Endothelial cell of umbilical vein (primary cell): ENCODE results near the gene SOX11. TPM values are rescaled to one million over a fixed set of nuclear protein-coding genes. Genes with fewer than 3 reads are reported as not detected.

ENCODE experiments used
- BruUV-seq: library from RNA; stranded (reverse); fragments of 400-500 nt; replicated peaks from 2 replicates; lab custom pipeline; 2021; lab: Mats Ljungman, UMichigan
- CTCF ChIA-PET: fragments of 300-600, 350-600 bp; sonication (Branson Sonifier 250); formaldehyde crosslinking; loops from one replicate; lab custom pipeline; 2021; ENCODE audit warnings: antibody characterized with exemption, inconsistent platforms; lab: Charles Lee
- POLR2A ChIA-PET: fragments of 300-600, 350-600 bp; sonication (Branson Sonifier 250); formaldehyde crosslinking; loops from one replicate; lab custom pipeline; 2021; ENCODE audit warnings: antibody characterized with exemption, inconsistent platforms; lab: Charles Lee
- DNase-seq: peaks from one replicate; pipeline ENCODE4 v3.0.0-alpha.2; 2011; ENCODE audit warnings: low read depth, low spot score
- FAIRE-seq: peaks from 2 replicates; lab custom pipeline; 2011; peaks lifted over from hg19 to GRCh38; lab: Jason Lieb, UNC
- H2AFZ ChIP-seq: 2 replicates; pipeline ENCODE4 v1.6.0; 2012; ENCODE audit warnings: low read depth, low read length, control low read depth, inconsistent platforms
- H3K27ac ChIP-seq: 2 replicates; pipeline ENCODE4 v1.5.1; 2011; ENCODE audit warnings: low read depth, mild to moderate bottlenecking, control low read depth, low read length, moderate library complexity; ENCODE audit not compliant: insufficient read depth
- H3K27me3 ChIP-seq, 2 experiments: 2 replicates each; pipeline versions ENCODE4 v1.6.0 to v1.6.1; 2011; ENCODE audit warnings: low read length in 2 of 2, mixed read lengths in 1 of 2; ENCODE audit not compliant: control insufficient read depth in 2 of 2, insufficient read depth in 2 of 2
- H3K36me3 ChIP-seq, 2 experiments: 2 replicates in 1 of 2; 3 replicates in 1 of 2; pipeline ENCODE4 v1.5.1; 2011; ENCODE audit warnings: low read length in 2 of 2, mild to moderate bottlenecking in 1 of 2, moderate library complexity in 1 of 2; ENCODE audit not compliant: control insufficient read depth in 2 of 2, insufficient read depth in 2 of 2; ENCODE audit errors: extremely low read depth in 1 of 2
- H3K4me1 ChIP-seq: 3 replicates; pipeline ENCODE4 v1.5.1; 2011; ENCODE audit warnings: mild to moderate bottlenecking, low read length; ENCODE audit not compliant: control insufficient read depth, insufficient read depth; ENCODE audit errors: extremely low read depth
- H3K4me2 ChIP-seq: 2 replicates; pipeline ENCODE4 v1.6.1; 2011; ENCODE audit warnings: low read length, control low read depth, mixed read lengths; ENCODE audit not compliant: insufficient read depth
- H3K4me3 ChIP-seq, 3 experiments: fragments of 200-600 bp in 1 of 3; sonication (generic), shearing (Covaris generic) in 1 of 3; replicated peaks in 1 of 3; 2 replicates each; pipeline ENCODE4 v1.5.1; 2011 to 2016; ENCODE audit warnings: control low read depth in 3 of 3, low read length in 3 of 3, mild to moderate bottlenecking in 2 of 3, inconsistent platforms in 1 of 3, low read depth in 1 of 3, moderate library complexity in 1 of 3; ENCODE audit not compliant: insufficient read depth in 1 of 3
- H3K79me2 ChIP-seq: 2 replicates; pipeline ENCODE4 v1.6.0; 2012; ENCODE audit warnings: low read length, inconsistent platforms; ENCODE audit not compliant: control insufficient read depth, insufficient read depth
- H3K9ac ChIP-seq: replicated peaks from 2 replicates; pipeline ENCODE3; 2011; ENCODE audit warnings: low read length, control low read depth; ENCODE audit not compliant: insufficient read depth; ENCODE audit errors: extremely low read depth
- H3K9me1 ChIP-seq: replicated peaks from 3 replicates; pipeline ENCODE4 v1.6.0; 2011; ENCODE audit warnings: mild to moderate bottlenecking, low read length; ENCODE audit not compliant: control insufficient read depth, insufficient read depth; ENCODE audit errors: extremely low read depth
- H3K9me3 ChIP-seq: replicated peaks from 2 replicates; pipeline ENCODE4 v1.5.1; 2012; ENCODE audit warnings: low read length, inconsistent platforms; ENCODE audit not compliant: control insufficient read depth, insufficient read depth
- H4K20me1 ChIP-seq: replicated peaks from 2 replicates; pipeline ENCODE3; 2011; ENCODE audit warnings: mild to moderate bottlenecking, low read length; ENCODE audit not compliant: control insufficient read depth, insufficient read depth; ENCODE audit errors: extremely low read depth
- CTCF ChIP-seq, 2 donors: IDR thresholded peaks; 1 replicate in 1 of 2; 2 replicates in 1 of 2; pipeline ENCODE4 v1.5.1; 2011; ENCODE audit warnings: low read length in 2 of 2, mild to moderate bottlenecking in 2 of 2, moderate library complexity in 2 of 2, control low read depth in 1 of 2, inconsistent platforms in 1 of 2, low read depth in 1 of 2; ENCODE audit not compliant: insufficient read depth in 1 of 2; ENCODE audit errors: extremely low read depth in 1 of 2
- EZH2 ChIP-seq: IDR thresholded peaks from 2 replicates; pipeline ENCODE4 v1.6.1; 2012; ENCODE audit warnings: borderline replicate concordance, low read depth, mild to moderate bottlenecking, moderate library complexity, low read length, inconsistent platforms; ENCODE audit not compliant: severe bottlenecking
- FOS ChIP-seq: IDR thresholded peaks from 2 replicates; pipeline ENCODE4 v1.6.1; 2011; ENCODE audit warnings: mild to moderate bottlenecking, low read length, moderate library complexity, borderline replicate concordance; ENCODE audit not compliant: insufficient read depth
- GATA2 ChIP-seq: IDR thresholded peaks from 2 replicates; pipeline ENCODE4 v1.7.0; 2011; ENCODE audit warnings: low read depth, mild to moderate bottlenecking, moderate library complexity, mixed read lengths, low read length; ENCODE audit not compliant: insufficient read length, insufficient read depth
- JUN ChIP-seq: IDR thresholded peaks from 2 replicates; pipeline ENCODE4 v1.6.1; 2011; ENCODE audit warnings: borderline replicate concordance, low read depth; ENCODE audit not compliant: insufficient read length, insufficient read depth
- MAX ChIP-seq: IDR thresholded peaks from 2 replicates; pipeline ENCODE4 v1.6.1; 2011; ENCODE audit not compliant: insufficient read depth, insufficient read length
- MYC ChIP-seq: IDR thresholded peaks from one replicate; pipeline ENCODE4 v1.6.1; 2011; ENCODE audit warnings: mild to moderate bottlenecking, low read depth, low read length
- POLR2A ChIP-seq: IDR thresholded peaks from 2 replicates; pipeline ENCODE4 v1.6.1; 2012; ENCODE audit warnings: low read depth, mild to moderate bottlenecking, control low read depth, low read length
- POLR2AphosphoS5 ChIP-seq: IDR thresholded peaks from 2 replicates; pipeline ENCODE4 v1.6.1; 2012; ENCODE audit warnings: low read depth, mild to moderate bottlenecking, control low read depth, low read length, moderate library complexity; ENCODE audit not compliant: insufficient read depth
- dilution Hi-C: fragments of 300-500 bp; cut with MboI; formaldehyde crosslinking; loops from one replicate; pipeline ENCODE4 v1.15.0; 2019; ENCODE audit warnings: low sequenced_read_pairs; ENCODE audit not compliant: extremely low pct_ligation_motif_present
- intact Hi-C: fragments of 100-400 bp; cut with micrococcal nuclease; formaldehyde crosslinking; loops from one replicate; pipeline ENCODE4 v1.10.0; 2022
- polyA plus RNA-seq, 4 experiments: library from polyadenylated mRNA; depleted of rRNA in 3 of 4; stranded (reverse) in 3 of 4; unstranded in 1 of 4; fragments of >200 nt; gene quantifications; 2 replicates each; pipeline versions ENCODE4 v1.2.1 to v1.2.3, GENCODE V29; 2011 to 2012; ENCODE audit warnings: missing spikeins in 1 of 4
- total RNA-seq: library from RNA; stranded (reverse); gene quantifications from 2 replicates; pipeline ENCODE4 v1.2.3, GENCODE V29; 2021

Gene SOX11
- total and polyA plus RNA-seq, 2 donors (not counting 3 experiments of a cell fraction or from before 2014, with no cell fraction given), result not detected

- H3K9ac ChIP-seq, result no peak overlapping the region
- ChIA-PET POLR2A (no interaction called here), CTCF (no interaction called here)
- H3K4me1 ChIP-seq, result no peaks in the 10 kb centered on the region
- DNase-seq (no peak), FAIRE-seq (no peak)
- H2AFZ ChIP-seq, result no peak overlapping the region
- no peaks in the 10 kb centered on the region for H3K79me2 ChIP-seq
- H3K9me1 ChIP-seq, result no peaks in the 10 kb centered on the region
- no peak overlapping the region for H3K27ac ChIP-seq
- no peaks in the 10 kb centered on the region for H3K36me3 ChIP-seq
- H3K9me3 ChIP-seq, result peaks cover 5% of the 10 kb centered on the region
- no peak overlapping the region for H3K4me3 ChIP-seq
- intact Hi-C loops (no loop called here), dilution Hi-C loops (no loop called here)
- H4K20me1 ChIP-seq, result no peaks in the 10 kb centered on the region
- no peaks in the 10 kb centered on the region for H3K27me3 ChIP-seq
- H3K4me2 ChIP-seq, result no peak overlapping the region
- BruUV-seq, result no TSS peak
- TF ChIP-seq MAX (no peak), JUN (no peak), CTCF (IDR thresholded peaks at IDR 0.05; ENCODE audit: extremely low read depth in 1 of 2, insufficient read depth in 1 of 2, low read depth in 1 of 2, low read length in 2 of 2) (no peak), GATA2 (no peak), POLR2AphosphoS5 (no peak), POLR2A (no peak), MYC (no peak), FOS (no peak), EZH2 (no peak)
Measured at GRCh38 chr2:5727235-5727634, 35.1 kb downstream of the SOX11 start.
